ENCODE results near the gene GNPAT.

DNA sequence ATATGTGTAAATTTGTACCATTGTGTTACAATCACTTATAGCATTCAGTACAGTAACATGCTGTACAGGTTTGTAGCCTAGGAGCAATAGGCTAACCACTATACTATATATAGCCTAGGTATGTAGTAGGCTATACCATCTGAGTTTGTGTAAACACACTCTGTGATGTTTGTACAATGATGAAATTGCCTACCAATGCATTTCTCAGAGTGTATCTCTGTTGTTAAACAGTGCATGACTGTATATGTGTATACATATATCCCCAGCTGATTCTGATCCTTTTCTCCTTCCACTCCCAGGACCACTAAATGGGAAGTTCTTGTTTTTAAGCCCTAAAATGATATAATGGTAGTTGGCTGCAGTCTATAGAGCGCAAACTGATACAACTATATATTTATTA, 7.8 kb downstream of the GNPAT start:
- TF ChIP-seq, protein P1, sequence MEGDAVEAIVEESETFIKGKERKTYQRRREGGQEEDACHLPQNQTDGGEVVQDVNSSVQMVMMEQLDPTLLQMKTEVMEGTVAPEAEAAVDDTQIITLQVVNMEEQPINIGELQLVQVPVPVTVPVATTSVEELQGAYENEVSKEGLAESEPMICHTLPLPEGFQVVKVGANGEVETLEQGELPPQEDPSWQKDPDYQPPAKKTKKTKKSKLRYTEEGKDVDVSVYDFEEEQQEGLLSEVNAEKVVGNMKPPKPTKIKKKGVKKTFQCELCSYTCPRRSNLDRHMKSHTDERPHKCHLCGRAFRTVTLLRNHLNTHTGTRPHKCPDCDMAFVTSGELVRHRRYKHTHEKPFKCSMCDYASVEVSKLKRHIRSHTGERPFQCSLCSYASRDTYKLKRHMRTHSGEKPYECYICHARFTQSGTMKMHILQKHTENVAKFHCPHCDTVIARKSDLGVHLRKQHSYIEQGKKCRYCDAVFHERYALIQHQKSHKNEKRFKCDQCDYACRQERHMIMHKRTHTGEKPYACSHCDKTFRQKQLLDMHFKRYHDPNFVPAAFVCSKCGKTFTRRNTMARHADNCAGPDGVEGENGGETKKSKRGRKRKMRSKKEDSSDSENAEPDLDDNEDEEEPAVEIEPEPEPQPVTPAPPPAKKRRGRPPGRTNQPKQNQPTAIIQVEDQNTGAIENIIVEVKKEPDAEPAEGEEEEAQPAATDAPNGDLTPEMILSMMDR (IDR thresholded peaks at IDR 0.05; ENCODE audit: low read depth, low read length) = no peak
- TF ChIP-seq EZH2phosphoT487 (IDR thresholded peaks at IDR 0.05; ENCODE audit: low read depth) = no peak

Measured in OCI-LY3 (cell line).